HL-60/S4 treated with retinoic acid at 250 ng/mL for 4 days and 3 days (cell line): ENCODE results near the gene EIF5.

Source experiments
- in situ Hi-C: fragments of 300-500 bp; cut with MboI; formaldehyde crosslinking; loops from 2 replicates; pipeline ENCODE4 v1.7.0; 2022; ENCODE audit warnings: low sequenced_read_pairs

EIF5 gene

GRCh38 chr14:103360548-103360947 is 26.5 kb downstream of the EIF5 start:
- in situ Hi-C loops = no loop called here

- in situ Hi-C loops = no loop called here
Measured at GRCh38 chr14:103361867-103362266, 27.8 kb downstream of the EIF5 start.

- in situ Hi-C loops = no loop called here
Measured at GRCh38 chr14:103362780-103363179, 28.7 kb downstream of the EIF5 start.

GRCh38 chr14:103366741-103367140 is 32.7 kb downstream of the EIF5 start:
- in situ Hi-C loops = no loop called here

- in situ Hi-C loops = no loop called here
Measured at GRCh38 chr14:103367995-103368394, 34.0 kb downstream of the EIF5 start.

- in situ Hi-C loops = no loop called here
Measured at GRCh38 chr14:103370087-103370486, 36.0 kb downstream of the EIF5 start.

- in situ Hi-C loops = no loop called here
Measured at GRCh38 chr14:103372017-103372416, 38.0 kb downstream of the EIF5 start.

- in situ Hi-C loops = no loop called here
Measured at GRCh38 chr14:103372552-103373304, 38.7 kb downstream of the EIF5 start.

- in situ Hi-C loops = no loop called here
Measured at GRCh38 chr14:103374121-103374520, 40.1 kb downstream of the EIF5 start.

- in situ Hi-C loops = no loop called here
Measured at GRCh38 chr14:103377522-103378037, 43.5 kb downstream of the EIF5 start.

GRCh38 chr14:103378038-103378854 is 44.2 kb downstream of the EIF5 start:
- in situ Hi-C loops = no loop called here

GRCh38 chr14:103380719-103381377 is 46.8 kb downstream of the EIF5 start:
- in situ Hi-C loops = no loop called here

- in situ Hi-C loops = no loop called here
Measured at GRCh38 chr14:103382376-103382775, 48.3 kb downstream of the EIF5 start.

GRCh38 chr14:103384450-103385151 is 50.6 kb downstream of the EIF5 start:
- in situ Hi-C loops = no loop called here

- in situ Hi-C loops = no loop called here
Measured at GRCh38 chr14:103385152-103385928, 51.3 kb downstream of the EIF5 start, which contains the start of gene MARK3. TSS of gene MARK3 (plus strand) at chr14:103385415. CDS start at chr14:103386030, 615 bp downstream.

GRCh38 chr14:103385929-103386712 is 52.1 kb downstream of the EIF5 start:
- in situ Hi-C loops = no loop called here

GRCh38 chr14:103386713-103387329 is 52.8 kb downstream of the EIF5 start:
- in situ Hi-C loops = no loop called here

GRCh38 chr14:103388664-103389063 is 54.6 kb downstream of the EIF5 start:
- in situ Hi-C loops = no loop called here

- in situ Hi-C loops = no loop called here
Measured at GRCh38 chr14:103390605-103391004, 56.6 kb downstream of the EIF5 start.
